HepG2 (cell line): Measurements from ENCODE around the gene NT5C. TPM values are rescaled to one million over a fixed set of nuclear protein-coding genes. Genes with fewer than 3 reads are reported as not detected.

Experiments
- HOXA3 ChIP-seq: sonication (generic); formaldehyde crosslinking; IDR thresholded peaks from 2 replicates; pipeline ENCODE4 v1.5.0; 2020; ENCODE audit warnings: missing genetic modification reagents
- HOXA9 ChIP-seq: sonication (generic); formaldehyde crosslinking; IDR thresholded peaks from 2 replicates; pipeline ENCODE4 v1.8.1; 2022; ENCODE audit warnings: missing genetic modification reagents, mild to moderate bottlenecking, moderate library complexity, borderline replicate concordance
- KLF12 ChIP-seq: sonication (generic); formaldehyde crosslinking; IDR thresholded peaks from 2 replicates; pipeline ENCODE4 v1.4.0; 2020; ENCODE audit warnings: missing genetic modification reagents, borderline replicate concordance
- MIER2 ChIP-seq: IDR thresholded peaks from 2 replicates; pipeline ENCODE4 v1.6.1; 2016; ENCODE audit warnings: missing biosample characterization, missing genetic modification reagents
- NR2F6 ChIP-seq, 2 experiments: IDR thresholded peaks; 2 replicates each; pipeline ENCODE4 v1.6.1; 2016; ENCODE audit warnings: antibody characterized with exemption in 1 of 2, mild to moderate bottlenecking in 1 of 2
- PRPF4 ChIP-seq: fragments of 200-400 bp; formaldehyde crosslinking; IDR thresholded peaks from 2 replicates; pipeline ENCODE4 v1.6.1; 2016; ENCODE audit warnings: low read length, low read depth; ENCODE audit not compliant: poor library complexity, severe bottlenecking
- REPIN1 ChIP-seq: sonication (generic); formaldehyde crosslinking; IDR thresholded peaks from 2 replicates; pipeline ENCODE4 v1.8.0; 2022; ENCODE audit warnings: missing genetic modification reagents, low read depth, mild to moderate bottlenecking, borderline replicate concordance
- SALL2 ChIP-seq: sonication (generic); formaldehyde crosslinking; IDR thresholded peaks from 2 replicates; pipeline ENCODE4 v1.8.1; 2023; ENCODE audit warnings: mild to moderate bottlenecking, missing genetic modification reagents, inconsistent platforms
- SP140L ChIP-seq: sonication (generic); formaldehyde crosslinking; IDR thresholded peaks from 2 replicates; pipeline ENCODE4 v1.4.0; 2020; ENCODE audit warnings: missing genetic modification reagents, borderline replicate concordance
- ZNF839 ChIP-seq: sonication (generic); formaldehyde crosslinking; IDR thresholded peaks from 2 replicates; pipeline ENCODE4 v1.4.0; 2020; ENCODE audit warnings: missing genetic modification reagents, mild to moderate bottlenecking, borderline replicate concordance
- ZSCAN21 ChIP-seq: sonication (generic); formaldehyde crosslinking; IDR thresholded peaks from 2 replicates; pipeline ENCODE4 v1.8.0; 2022; ENCODE audit warnings: mild to moderate bottlenecking, missing genetic modification reagents, moderate library complexity, borderline replicate concordance
- polyA plus RNA-seq, 8 experiments: library from polyadenylated mRNA; depleted of rRNA in 3 of 8; stranded (reverse) in 7 of 8; unstranded in 1 of 8; fragments of >200 nt; fragmentation: Illumina TruSeq in 4 of 8; extraction: Trizol in 4 of 8; gene quantifications; 2 replicates each; pipeline versions ENCODE4 v1.2.1 to v1.2.3, GENCODE V29; 2011 to 2016; ENCODE audit warnings: low read depth in 4 of 8, missing spikeins in 1 of 8, mixed read lengths in 1 of 8; ENCODE audit not compliant: insufficient read depth in 1 of 8
- total RNA-seq, 5 experiments: library from RNA; depleted of rRNA; stranded (reverse); fragments of >200 nt; fragmentation: Illumina TruSeq; extraction: Trizol; gene quantifications; 2 replicates each; pipeline ENCODE4 v1.2.3, GENCODE V29; 2016; ENCODE audit warnings: low read depth in 1 of 5
- TF ChIP-seq, protein P1 (sequence below): sonication (generic); formaldehyde crosslinking; IDR thresholded peaks from 2 replicates; pipeline ENCODE4 v1.5.0; 2020; ENCODE audit warnings: mild to moderate bottlenecking, missing genetic modification reagents, borderline replicate concordance
- TF ChIP-seq, protein P2 (sequence below): IDR thresholded peaks from 2 replicates; pipeline ENCODE4 v1.6.1; 2016; ENCODE audit warnings: control low read depth
- TF ChIP-seq, protein P3 (sequence below): sonication (generic); formaldehyde crosslinking; conservative IDR thresholded peaks from 2 replicates; pipeline ENCODE4 v1.4.0; 2020; ENCODE audit warnings: mild to moderate bottlenecking, missing genetic modification reagents, moderate library complexity
- TF ChIP-seq, protein P4 (sequence below): sonication (generic); formaldehyde crosslinking; IDR thresholded peaks from 2 replicates; pipeline ENCODE4 v1.8.1; 2022; ENCODE audit warnings: low read depth, mild to moderate bottlenecking, missing genetic modification reagents

Gene NT5C
- total and polyA plus RNA-seq, 2 of the 13 experiments (the other 11 are each of a cell fraction or from before 2014, with no cell fraction given) = 42.8 to 48.6 TPM

DNA sequence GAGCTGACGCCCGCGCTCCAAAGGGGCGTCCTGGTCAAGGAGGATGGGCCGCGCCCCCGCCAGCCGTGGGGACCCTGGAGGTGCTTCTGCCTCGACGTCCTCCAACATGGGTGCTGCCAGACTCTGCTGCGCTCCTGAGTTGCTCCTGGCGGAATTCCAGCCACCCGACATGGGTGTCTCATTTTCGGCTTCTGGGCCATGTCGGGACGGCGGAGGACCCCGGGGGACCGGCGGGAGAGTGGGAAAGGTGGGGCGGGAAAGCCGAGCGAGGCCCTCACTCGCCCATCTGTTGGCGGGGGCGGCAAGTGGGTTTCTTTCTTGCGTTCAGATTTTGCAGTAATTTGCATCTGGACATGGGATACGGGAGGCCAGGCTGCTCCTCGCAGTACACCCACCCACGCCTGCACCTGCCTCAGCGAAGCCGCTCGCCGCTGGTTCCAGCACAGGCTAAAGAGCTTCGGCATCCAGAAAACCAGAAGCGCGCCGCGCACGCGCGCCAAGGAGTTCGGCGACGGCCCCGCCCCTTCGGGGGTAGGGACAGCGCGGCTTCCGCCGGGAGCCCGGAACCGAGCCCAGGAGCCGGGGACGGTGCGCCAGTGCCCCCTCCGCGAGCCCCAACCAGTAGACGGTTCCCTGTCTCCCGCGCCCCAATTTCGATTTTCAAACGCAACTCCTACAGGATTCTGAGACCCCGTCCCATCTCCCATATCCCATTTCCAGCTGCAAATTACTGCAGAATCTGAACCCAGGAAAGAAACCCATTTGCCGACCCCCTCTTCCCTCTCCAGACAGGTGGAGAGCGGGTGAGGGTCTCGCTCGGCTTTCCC lies 21.9 kb downstream of the NT5C start, which contains the start of gene ARMC7 (continued):
- TF ChIP-seq, protein P1, sequence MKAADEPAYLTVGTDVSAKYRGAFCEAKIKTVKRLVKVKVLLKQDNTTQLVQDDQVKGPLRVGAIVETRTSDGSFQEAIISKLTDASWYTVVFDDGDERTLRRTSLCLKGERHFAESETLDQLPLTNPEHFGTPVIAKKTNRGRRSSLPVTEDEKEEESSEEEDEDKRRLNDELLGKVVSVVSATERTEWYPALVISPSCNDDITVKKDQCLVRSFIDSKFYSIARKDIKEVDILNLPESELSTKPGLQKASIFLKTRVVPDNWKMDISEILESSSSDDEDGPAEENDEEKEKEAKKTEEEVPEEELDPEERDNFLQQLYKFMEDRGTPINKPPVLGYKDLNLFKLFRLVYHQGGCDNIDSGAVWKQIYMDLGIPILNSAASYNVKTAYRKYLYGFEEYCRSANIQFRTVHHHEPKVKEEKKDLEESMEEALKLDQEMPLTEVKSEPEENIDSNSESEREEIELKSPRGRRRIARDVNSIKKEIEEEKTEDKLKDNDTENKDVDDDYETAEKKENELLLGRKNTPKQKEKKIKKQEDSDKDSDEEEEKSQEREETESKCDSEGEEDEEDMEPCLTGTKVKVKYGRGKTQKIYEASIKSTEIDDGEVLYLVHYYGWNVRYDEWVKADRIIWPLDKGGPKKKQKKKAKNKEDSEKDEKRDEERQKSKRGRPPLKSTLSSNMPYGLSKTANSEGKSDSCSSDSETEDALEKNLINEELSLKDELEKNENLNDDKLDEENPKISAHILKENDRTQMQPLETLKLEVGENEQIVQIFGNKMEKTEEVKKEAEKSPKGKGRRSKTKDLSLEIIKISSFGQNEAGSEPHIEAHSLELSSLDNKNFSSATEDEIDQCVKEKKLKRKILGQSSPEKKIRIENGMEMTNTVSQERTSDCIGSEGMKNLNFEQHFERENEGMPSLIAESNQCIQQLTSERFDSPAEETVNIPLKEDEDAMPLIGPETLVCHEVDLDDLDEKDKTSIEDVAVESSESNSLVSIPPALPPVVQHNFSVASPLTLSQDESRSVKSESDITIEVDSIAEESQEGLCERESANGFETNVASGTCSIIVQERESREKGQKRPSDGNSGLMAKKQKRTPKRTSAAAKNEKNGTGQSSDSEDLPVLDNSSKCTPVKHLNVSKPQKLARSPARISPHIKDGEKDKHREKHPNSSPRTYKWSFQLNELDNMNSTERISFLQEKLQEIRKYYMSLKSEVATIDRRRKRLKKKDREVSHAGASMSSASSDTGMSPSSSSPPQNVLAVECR (CRISPR knock-in tag) = peak; percentile 74
- TF ChIP-seq HOXA3 (CRISPR knock-in tag) (peak; percentile 50), REPIN1 (CRISPR knock-in tag) (peak; percentile 49; the same call in 1 of the 2 replicates), MIER2 (CRISPR knock-in tag) (0 out of 2 replicates have a peak, but pooled peaks have one; percentile 27), SP140L (no peak), PRPF4 (no peak), SALL2 (CRISPR knock-in tag) (no peak; the same call in 1 of the 2 replicates), ZSCAN21 (CRISPR knock-in tag) (no peak), HOXA9 (CRISPR knock-in tag) (no peak), KLF12 (CRISPR knock-in tag) (0 out of 2 replicates have a peak, but pooled peaks have one; percentile 34), NR2F6 (IDR thresholded peaks at IDR 0.05) (no peak), NR2F6 (CRISPR knock-in tag; IDR thresholded peaks at IDR 0.05) (no peak), ZNF839 (CRISPR knock-in tag) (0 out of 2 replicates have a peak, but pooled peaks have one; percentile 11)
- TF ChIP-seq, protein P2, sequence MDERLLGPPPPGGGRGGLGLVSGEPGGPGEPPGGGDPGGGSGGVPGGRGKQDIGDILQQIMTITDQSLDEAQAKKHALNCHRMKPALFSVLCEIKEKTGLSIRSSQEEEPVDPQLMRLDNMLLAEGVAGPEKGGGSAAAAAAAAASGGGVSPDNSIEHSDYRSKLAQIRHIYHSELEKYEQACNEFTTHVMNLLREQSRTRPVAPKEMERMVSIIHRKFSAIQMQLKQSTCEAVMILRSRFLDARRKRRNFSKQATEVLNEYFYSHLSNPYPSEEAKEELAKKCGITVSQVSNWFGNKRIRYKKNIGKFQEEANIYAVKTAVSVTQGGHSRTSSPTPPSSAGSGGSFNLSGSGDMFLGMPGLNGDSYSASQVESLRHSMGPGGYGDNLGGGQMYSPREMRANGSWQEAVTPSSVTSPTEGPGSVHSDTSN (CRISPR knock-in tag) = no peak
- TF ChIP-seq, protein P3, sequence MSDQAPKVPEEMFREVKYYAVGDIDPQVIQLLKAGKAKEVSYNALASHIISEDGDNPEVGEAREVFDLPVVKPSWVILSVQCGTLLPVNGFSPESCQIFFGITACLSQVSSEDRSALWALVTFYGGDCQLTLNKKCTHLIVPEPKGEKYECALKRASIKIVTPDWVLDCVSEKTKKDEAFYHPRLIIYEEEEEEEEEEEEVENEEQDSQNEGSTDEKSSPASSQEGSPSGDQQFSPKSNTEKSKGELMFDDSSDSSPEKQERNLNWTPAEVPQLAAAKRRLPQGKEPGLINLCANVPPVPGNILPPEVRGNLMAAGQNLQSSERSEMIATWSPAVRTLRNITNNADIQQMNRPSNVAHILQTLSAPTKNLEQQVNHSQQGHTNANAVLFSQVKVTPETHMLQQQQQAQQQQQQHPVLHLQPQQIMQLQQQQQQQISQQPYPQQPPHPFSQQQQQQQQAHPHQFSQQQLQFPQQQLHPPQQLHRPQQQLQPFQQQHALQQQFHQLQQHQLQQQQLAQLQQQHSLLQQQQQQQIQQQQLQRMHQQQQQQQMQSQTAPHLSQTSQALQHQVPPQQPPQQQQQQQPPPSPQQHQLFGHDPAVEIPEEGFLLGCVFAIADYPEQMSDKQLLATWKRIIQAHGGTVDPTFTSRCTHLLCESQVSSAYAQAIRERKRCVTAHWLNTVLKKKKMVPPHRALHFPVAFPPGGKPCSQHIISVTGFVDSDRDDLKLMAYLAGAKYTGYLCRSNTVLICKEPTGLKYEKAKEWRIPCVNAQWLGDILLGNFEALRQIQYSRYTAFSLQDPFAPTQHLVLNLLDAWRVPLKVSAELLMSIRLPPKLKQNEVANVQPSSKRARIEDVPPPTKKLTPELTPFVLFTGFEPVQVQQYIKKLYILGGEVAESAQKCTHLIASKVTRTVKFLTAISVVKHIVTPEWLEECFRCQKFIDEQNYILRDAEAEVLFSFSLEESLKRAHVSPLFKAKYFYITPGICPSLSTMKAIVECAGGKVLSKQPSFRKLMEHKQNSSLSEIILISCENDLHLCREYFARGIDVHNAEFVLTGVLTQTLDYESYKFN (CRISPR knock-in tag) = peak; percentile 32; the same call in 1 of the 2 replicates
- TF ChIP-seq, protein P4, sequence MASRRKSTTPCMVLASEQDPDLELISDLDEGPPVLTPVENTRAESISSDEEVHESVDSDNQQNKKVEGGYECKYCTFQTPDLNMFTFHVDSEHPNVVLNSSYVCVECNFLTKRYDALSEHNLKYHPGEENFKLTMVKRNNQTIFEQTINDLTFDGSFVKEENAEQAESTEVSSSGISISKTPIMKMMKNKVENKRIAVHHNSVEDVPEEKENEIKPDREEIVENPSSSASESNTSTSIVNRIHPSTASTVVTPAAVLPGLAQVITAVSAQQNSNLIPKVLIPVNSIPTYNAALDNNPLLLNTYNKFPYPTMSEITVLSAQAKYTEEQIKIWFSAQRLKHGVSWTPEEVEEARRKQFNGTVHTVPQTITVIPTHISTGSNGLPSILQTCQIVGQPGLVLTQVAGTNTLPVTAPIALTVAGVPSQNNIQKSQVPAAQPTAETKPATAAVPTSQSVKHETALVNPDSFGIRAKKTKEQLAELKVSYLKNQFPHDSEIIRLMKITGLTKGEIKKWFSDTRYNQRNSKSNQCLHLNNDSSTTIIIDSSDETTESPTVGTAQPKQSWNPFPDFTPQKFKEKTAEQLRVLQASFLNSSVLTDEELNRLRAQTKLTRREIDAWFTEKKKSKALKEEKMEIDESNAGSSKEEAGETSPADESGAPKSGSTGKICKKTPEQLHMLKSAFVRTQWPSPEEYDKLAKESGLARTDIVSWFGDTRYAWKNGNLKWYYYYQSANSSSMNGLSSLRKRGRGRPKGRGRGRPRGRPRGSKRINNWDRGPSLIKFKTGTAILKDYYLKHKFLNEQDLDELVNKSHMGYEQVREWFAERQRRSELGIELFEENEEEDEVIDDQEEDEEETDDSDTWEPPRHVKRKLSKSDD (CRISPR knock-in tag) = peak; percentile 64; the same call in 1 of the 2 replicates
